Raji (cell line): ENCODE measurements around the gene FTO.

Source experiments
- POLR2A ChIP-seq: IDR thresholded peaks from 2 replicates; pipeline ENCODE4 v1.6.1; 2011; ENCODE audit warnings: low read depth, low read length, control low read depth; ENCODE audit not compliant: insufficient read depth

FTO gene

DNA sequence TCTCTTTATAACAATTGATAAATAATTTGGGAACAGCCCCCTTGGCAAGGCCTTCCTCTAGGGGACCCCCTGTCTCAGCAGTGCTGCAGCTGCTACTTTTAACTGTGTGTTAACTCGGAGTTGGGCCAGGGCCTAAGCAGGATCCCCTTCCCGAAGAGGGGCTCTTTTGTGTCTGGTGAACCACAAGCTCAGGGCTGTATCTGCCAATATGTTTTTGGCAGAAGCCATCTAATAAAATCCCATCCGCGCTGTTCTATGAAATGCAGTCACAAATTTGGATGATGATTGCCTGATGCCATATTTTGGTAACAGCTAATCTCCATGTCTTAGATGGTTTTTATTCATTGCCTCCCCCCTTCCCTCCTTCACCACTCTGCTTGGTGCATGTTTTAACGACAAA lies 267.7 kb downstream of the FTO start:
- no peak for TF ChIP-seq POLR2A

DNA sequence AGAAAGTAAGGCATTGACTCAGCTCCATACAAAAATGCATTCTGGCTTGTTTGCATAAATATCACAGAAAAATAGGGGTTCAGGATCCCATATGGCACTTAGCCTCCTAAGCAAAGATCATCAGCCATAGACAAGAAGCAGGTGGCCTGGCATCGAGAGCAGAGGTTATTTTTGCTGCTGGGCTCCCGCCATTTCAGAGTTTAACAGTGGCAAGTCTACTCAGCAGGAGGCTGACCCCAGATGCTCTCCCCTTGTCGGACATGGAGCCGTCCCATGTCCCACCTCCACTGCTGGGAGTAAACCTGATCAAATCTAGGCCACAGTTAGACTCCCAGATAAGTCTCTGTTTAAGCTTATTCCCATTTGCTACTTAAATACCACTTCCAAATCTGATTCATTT lies 269.1 kb downstream of the FTO start:
- no peak for TF ChIP-seq POLR2A

DNA sequence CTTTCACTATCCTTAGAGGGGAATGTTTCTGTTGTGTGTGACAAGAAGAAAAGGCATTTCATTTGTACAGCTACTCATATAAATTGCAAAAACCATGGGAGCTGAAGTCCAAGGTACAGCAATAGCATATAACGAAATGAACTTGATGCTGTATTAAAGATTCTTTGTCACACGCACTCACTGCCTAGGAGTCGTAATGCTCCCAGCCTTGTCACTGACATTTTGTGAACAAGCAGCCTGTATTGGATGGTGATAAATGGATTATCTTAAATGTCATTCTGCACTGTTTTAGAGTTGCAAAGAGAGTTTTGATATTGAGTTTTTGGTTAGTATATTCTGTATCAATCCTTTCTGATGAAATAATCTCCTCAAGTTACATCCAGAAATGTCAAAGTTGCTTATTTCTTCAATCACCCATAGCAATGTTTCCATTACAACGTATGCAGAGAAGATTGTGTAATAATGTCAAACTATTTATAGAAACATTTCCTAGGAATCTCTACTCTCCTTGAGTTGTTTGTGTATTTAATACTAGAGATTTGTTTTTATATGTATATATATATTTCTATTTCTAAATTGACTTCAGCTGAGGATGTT lies 270.6 kb downstream of the FTO start:
- TF ChIP-seq POLR2A: no peak

DNA sequence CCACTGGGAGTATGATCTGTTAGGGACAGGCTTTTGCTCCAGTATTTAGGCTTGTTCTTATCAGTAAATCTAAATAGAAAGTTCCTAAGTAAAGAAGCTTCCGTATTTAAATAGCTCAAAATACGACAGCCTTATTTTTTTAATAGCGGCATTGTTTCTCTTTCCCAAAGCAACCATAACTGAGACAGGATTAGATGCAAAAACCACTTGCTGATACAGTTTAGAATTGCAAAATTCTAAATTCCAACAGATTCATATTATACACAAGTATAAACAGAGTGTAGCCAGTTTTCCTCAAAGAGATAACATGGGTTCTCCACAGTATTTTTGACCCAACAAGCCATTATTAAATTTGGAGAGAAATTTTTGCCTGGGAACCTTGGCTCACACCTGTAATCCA lies 276.7 kb downstream of the FTO start:
- TF ChIP-seq POLR2A: no peak

DNA sequence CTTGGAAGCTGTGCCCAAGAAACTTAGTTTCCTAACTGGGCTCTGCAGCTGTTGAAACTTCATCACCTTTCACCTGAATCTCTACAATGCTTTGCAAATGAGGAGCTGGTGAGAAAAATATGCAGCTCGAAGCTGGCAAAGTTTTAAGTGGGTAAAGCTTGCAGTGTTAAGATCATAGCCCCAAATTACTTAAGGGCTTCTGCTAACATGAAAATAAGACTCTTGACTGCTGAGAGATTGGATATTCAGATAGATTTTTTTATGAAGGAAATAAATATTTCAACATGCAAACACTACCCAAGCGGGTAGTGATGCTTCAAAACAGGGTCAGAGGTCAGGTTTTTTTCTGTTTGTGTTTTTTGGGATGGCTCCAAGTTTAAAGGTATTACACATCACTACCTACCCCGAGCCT lies 278.7 kb downstream of the FTO start:
- TF ChIP-seq POLR2A: no peak

DNA sequence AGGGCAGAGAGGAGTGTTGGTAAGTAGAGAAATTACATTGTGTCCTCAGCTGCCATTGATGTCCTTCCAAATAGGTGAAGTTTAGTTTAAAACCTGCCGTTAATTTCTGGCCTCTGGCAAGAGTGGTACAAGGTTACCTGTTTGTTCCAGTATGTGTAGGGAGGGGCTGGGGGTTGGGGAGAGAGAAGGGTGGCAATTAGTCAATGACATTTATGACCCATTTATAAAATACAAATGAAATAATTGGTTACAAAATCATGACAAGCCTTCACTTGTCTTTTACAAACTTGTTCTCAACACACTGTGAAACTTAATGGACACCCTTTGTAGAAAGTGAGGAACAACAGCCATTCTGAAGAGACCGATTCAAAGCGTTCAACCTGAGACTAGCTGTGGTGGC lies 281.0 kb downstream of the FTO start:
- no peak for TF ChIP-seq POLR2A

DNA sequence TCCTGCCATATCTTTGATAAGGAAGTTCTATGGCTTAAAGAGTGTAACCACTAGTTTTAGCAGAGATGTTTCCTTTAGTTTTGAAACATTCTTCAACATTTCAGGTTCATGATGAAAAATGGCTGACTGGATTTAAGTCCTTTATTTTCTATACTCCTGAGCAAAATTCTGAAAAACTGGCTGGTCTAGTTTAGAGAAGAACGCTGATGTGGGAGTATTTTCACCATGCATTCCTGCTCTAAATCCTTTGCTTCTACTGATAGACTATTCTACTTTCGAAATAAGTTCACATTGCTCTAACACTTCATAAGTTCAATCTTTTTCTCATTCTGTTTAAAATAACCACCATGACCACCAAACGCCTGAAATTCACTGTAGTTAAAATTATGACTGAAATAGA lies 281.9 kb downstream of the FTO start:
- no peak for TF ChIP-seq POLR2A

DNA sequence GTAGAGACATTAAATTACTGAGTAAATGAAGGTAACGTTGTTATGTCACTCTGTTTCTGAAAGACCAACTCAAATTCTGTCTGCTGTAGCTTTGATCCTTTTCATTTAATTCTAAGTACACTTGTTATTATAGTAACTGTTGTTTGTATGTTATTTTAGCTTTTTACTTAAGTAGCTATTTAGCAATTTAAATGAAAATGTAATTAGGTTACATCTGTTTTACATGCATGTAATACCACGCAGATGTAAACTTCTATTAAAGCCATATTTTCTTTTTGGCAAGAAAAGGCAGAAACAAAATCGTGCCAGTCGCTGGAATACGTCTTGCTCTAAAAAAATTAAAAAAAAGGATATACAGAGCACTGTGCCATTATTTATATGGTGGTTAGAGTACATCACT lies 282.8 kb downstream of the FTO start:
- no peak for TF ChIP-seq POLR2A

DNA sequence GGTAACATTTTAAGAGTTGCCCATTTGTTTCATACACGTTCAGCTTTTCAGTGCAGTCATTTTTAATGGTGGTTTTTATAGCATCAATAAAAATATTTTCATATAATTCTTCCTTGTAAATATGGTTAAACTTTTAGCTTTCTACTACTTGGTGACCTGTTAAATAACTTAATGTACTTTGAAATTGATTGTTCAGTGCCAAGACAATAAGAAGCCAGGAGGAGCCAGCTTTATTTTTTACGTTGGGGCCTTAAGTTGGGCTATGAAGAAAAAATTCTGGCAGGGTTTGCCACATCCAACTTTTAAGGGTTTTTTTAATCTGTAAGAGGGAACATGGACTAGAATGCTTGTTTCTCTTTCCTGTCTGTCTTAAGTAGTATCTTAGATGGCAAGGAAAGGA lies 284.2 kb downstream of the FTO start:
- TF ChIP-seq POLR2A: no peak

DNA sequence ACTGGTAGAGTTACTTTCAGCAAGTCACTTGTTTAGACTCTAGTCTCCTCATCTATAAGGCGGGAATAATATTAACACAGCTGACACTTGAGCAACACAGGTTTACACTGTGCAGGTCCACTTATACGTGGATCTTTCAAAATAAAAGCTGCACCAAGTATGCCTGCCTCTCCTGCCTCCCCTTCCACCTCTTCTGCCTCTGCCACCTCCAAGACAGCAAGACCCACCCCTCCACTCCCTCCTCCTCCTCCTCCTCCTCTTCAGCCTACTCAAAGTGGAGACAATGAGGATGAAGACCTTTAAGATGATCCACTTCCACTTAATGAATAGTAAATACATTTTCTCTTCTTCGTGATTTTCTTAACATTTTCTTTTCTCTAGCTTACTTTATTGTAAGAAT lies 285.6 kb downstream of the FTO start:
- TF ChIP-seq POLR2A: no peak

DNA sequence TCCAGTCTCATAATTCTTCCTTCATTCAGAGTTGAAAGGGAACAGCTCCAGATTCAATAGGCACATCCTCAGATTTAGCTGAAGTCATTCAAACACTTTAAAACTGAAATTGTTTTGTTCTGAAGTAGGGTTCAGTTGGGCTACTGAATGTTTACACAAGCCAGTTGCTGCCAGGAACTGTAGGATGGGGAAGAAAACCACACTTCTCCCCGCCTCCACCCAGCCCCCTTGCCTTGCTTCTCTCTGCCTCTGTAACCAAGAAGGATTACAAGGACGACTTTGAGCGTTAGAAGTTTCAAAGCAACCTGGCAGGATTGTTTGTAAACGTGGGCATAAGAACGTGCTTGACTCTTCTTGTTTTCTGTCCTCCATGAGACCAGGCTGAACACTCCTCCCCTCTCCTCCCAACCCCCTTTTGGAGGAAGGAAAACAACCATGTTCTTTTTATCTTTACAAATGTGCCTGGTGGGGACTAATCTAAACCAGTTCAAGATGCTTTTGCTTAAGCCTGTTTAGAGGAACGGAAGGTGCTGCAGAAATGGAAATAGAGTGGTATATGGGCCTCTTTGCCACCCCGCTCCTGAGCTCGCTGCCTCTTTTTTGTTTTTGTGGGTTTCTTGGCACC lies 287.9 kb downstream of the FTO start:
- no peak for TF ChIP-seq POLR2A

DNA sequence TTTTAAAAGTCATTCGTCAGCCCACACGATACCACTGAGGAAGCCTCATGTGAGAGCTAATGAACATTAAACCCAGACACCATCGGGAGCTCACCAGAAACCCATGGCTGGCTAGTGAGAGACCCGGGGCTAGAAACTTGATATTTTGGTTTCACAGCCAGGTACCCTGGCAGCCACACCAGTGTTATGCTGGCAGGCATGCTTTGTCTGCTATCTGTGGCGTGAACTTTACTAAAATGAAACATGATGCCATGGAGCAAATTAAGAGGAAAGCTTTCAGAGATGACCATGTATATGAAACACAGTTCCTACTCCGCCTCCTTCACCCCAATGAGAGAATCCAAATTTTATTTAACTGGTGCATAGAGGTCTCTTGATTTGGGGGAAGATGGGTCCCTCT lies 291.4 kb downstream of the FTO start:
- TF ChIP-seq POLR2A: no peak

DNA sequence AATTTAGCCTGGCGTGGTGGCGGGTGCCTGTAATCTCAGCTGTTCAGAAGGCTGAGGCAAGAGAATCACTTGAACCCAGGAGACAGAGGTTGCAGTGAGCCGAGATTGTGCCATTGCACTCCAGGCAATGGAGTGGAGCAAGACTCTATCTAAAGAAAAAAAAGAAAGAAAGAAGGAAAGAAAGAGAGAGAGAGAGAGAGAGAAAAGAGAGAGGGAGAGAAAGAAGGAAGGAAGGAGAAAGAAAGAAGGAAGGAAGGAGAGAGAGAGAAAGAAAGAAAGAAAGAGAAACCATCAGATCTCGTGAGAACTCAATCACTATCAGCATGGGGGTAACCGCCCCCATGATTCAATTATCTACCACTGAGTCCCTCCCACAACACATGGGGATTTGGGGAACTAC lies 293.0 kb downstream of the FTO start:
- no peak for TF ChIP-seq POLR2A

DNA sequence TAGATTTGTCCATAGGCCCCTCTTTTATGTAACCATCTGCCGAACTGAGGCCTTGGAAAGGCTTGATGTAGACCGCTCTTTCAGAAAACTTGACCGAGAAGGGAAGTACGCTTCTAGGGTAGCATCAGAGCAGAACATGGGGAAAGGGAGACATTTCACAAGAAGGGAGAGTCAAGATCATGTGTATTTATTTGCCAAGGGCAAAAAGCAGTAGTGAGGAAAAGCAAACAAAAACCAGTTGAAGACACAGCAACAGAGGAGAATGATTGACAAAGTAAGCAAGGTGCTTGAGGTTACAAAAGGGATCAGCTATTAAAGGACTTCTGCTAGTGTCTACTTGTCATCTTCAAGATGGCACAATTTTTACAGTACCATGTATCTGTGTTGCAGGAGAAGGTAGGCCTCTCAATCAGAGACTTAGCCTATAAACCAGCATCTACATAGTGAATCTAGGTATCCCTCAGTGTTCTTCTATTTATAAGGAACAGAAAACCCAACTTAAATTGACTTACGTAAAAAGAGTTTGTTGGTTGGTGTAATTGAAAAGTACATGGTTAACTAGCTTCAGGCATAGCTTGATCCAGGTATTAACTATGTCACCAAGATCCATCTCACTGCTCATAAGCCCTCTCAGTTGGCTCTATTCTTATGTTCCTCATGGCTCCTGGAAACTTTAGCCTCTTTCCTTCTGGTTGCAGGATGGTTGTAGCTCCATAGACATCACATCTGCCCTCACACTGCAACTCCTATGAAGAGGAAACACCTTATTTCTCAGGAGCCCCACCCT lies 294.3 kb downstream of the FTO start:
- TF ChIP-seq POLR2A: no peak

DNA sequence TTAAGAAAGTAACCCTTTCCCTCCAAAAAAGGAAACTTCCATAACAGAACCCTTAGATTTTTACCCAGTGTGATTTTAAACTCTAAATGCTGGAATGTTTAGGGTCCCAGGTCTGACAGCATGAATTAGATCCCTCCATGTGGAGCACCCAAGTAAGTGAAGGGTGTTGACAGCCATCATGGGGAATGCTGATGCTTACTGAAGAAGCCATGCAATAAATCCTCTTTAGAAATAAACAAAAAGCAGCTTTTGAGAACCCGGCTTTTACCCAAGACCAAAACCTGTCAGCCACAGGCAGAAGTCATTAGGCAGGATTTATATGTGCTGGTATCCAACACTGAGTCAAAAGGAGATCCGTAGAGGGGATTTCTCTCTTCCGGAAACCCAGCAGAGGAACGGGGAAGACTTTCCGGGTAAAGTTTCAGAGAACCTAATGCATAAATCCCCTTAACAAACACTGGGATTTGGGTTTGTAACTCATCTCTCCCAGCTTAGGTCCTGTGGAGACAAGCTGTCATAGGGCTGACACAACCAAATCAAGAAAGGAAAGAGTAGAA lies 295.1 kb downstream of the FTO start:
- no peak for TF ChIP-seq POLR2A

DNA sequence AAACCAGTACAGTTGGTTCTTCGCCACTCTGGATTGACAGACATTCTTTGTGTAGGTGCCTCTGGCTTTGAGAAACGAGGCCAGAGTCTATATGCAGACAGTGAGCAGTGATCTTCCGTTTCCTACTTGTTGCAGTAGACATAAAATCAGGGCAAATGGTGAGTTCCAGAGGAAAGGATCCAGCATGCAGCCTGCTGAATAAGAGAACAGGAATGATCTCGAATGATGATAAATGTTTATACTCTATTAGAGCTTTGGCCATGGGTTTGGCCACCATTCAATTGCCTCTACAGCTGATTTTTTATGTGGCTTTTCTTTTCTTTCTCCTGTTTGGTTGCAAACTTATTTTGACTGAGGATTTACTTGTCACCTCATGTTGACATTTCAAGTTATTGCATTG lies 295.9 kb downstream of the FTO start:
- no peak for TF ChIP-seq POLR2A

DNA sequence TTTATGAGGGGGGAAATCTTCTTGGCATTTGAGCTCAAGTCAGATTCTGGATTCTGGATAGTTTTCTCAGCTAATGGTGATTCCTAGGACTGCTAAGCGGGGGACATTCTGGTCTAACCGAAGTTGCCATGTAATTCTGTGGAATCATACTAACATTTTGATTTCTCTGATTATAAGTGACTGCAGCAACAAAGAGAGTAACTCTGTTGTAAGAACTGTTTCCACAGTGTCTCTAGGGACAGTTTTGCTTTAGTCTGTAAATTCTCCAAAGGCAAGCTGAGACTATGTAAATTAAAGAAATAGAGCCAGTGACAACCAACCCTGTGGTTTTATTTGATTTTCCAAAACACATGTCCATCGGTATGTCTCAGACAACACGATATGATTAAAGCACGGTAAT lies 296.4 kb downstream of the FTO start:
- no peak for TF ChIP-seq POLR2A

DNA sequence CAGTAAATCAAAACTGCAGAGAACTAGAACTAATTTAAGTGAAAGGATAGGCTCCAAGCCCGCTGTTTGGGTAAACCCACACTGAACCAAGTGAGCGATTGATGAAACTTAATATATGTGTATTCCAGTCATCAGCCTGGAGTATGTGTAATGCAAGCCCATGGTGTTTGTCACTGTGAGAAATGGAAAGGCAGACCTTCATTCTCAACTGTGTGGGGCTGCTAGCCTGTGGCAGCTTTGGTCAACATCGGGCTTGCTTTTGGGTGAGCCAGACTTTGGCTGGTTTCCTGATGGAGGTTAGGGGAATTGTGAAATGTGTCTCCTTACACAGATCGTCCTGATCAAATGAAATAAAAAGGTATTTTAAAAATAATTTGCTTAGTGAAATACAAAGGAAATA lies 302.7 kb downstream of the FTO start:
- TF ChIP-seq POLR2A: no peak
